ENCODE results near the gene ATPAF2.

ATPAF2 gene

DNA sequence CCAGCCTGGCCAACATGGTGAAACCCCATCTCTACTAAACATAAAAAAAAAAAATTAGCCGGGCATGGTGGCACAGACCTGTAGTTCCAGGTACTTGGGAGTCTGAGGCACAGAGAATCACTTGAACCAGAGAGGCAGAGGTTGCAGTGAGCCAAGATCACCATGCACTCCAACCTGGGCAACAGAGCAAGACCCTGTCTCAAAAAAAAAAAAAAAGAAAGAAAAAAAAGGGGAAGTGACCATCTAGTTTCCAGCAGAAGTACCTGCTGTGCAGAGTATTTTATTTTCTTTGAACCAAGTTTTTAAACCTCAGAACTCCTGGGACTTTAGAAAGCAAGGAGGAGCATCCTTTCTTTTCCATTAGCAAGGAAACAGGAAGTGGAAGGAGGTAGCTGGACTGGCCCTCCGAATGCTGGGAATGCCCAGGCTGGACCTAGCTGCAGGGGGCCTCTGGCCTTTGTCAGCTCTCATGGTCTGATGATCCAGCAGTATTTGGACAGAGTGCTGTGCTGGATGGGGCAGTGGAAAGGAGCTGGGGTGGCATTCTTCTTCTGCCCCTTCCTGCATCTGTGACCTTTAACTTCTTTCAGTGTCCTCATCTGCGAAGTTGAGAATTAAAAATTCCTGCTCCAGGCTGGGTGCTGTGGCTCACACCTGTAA, 6.9 kb upstream of the ATPAF2 start:
- no peak overlapping the region for H3K4me2 ChIP-seq (ENCODE audit: low read length)
- no peak overlapping the region for H2AFZ ChIP-seq (ENCODE audit: low read length)
- peaks cover 34% of the 10 kb centered on the region for H3K36me3 ChIP-seq (ENCODE audit: insufficient read depth, low read length)
- no peaks in the 10 kb centered on the region for H3K79me2 ChIP-seq (ENCODE audit: insufficient read depth, low read length)
- no peak overlapping the region for H3K9ac ChIP-seq (ENCODE audit: low read length)
- no peaks in the 10 kb centered on the region for H3K9me3 ChIP-seq (ENCODE audit: low read length)
- peaks cover 35% of the 10 kb centered on the region for H3K4me1 ChIP-seq (ENCODE audit: insufficient read depth, low read length, severe bottlenecking)
- peak overlapping the region; percentile 23 for H3K27ac ChIP-seq (ENCODE audit: low read depth, low read length, poor library complexity, severe bottlenecking)
- H3K27me3 ChIP-seq (ENCODE audit: insufficient read depth, low read length): no peaks in the 10 kb centered on the region
- H3K4me3 ChIP-seq (ENCODE audit: low read depth, low read length, poor library complexity, severe bottlenecking): no peak overlapping the region
- no peaks in the 10 kb centered on the region for H4K20me1 ChIP-seq (ENCODE audit: insufficient read depth, low read length)
- H3K9me2 ChIP-seq (ENCODE audit: low read depth, low read length): no peaks in the 10 kb centered on the region
- TF ChIP-seq CTCF (IDR thresholded peaks at IDR 0.05; ENCODE audit: low read length): no peak
- no peak for TF ChIP-seq EZH2 (IDR thresholded peaks at IDR 0.05; ENCODE audit: borderline replicate concordance, low read length)
- no peaks in the 10 kb centered on the region for H3F3A ChIP-seq (ENCODE audit: insufficient read depth, low read length)

- Histone ChIP-seq H3K4me3 (ENCODE audit: low read depth, low read length, poor library complexity, severe bottlenecking) (no peak overlapping the region), H3K9me3 (ENCODE audit: low read length) (no peaks in the 10 kb centered on the region), H3K4me1 (ENCODE audit: insufficient read depth, low read length, severe bottlenecking) (peaks cover 44% of the 10 kb centered on the region), H3K27me3 (ENCODE audit: insufficient read depth, low read length) (no peaks in the 10 kb centered on the region), H3K9ac (ENCODE audit: low read length) (no peak overlapping the region), H2AFZ (ENCODE audit: low read length) (no peak overlapping the region), H3F3A (ENCODE audit: insufficient read depth, low read length) (no peaks in the 10 kb centered on the region), H3K4me2 (ENCODE audit: low read length) (no peak overlapping the region), H3K9me2 (ENCODE audit: low read depth, low read length) (no peaks in the 10 kb centered on the region), H3K79me2 (ENCODE audit: insufficient read depth, low read length) (peaks cover 4% of the 10 kb centered on the region; the same call in 1 of the 2 replicates), H3K36me3 (ENCODE audit: insufficient read depth, low read length) (peaks cover 28% of the 10 kb centered on the region), H3K27ac (ENCODE audit: low read depth, low read length, poor library complexity, severe bottlenecking) (no peak overlapping the region), H4K20me1 (ENCODE audit: insufficient read depth, low read length) (no peaks in the 10 kb centered on the region)
- TF ChIP-seq EZH2 (IDR thresholded peaks at IDR 0.05; ENCODE audit: borderline replicate concordance, low read length) (no peak), CTCF (IDR thresholded peaks at IDR 0.05; ENCODE audit: low read length) (no peak)
Observed at GRCh38 chr17:18044609-18045008, 5.6 kb upstream of the ATPAF2 start.

DNA sequence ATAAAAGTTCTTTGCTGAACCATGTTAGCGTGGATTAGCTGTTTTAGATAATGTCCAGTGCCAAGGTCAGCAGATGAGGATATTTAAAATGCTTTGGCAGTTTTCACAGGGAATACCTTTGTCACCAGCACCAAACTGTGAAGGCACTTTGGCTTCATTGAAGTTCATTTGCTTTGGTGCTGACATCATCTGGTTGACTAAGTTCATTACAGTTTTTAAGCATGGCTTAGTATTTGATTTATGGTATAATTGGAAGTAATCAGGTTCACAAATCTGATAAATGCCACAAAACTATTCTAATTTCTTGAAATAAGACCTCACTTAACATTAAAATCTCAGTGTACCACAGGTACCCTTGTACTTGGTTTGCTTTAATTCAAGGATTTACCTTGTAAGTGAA, 4.5 kb upstream of the ATPAF2 start:
- Histone ChIP-seq H3K9me3 (ENCODE audit: low read length) (no peaks in the 10 kb centered on the region), H3K79me2 (ENCODE audit: insufficient read depth, low read length) (peaks cover 4% of the 10 kb centered on the region; the same call in 1 of the 2 replicates), H3K27ac (ENCODE audit: low read depth, low read length, poor library complexity, severe bottlenecking) (peak overlapping the region; percentile 50), H3F3A (ENCODE audit: insufficient read depth, low read length) (no peaks in the 10 kb centered on the region), H3K4me1 (ENCODE audit: insufficient read depth, low read length, severe bottlenecking) (peaks cover 44% of the 10 kb centered on the region), H3K27me3 (ENCODE audit: insufficient read depth, low read length) (no peaks in the 10 kb centered on the region), H3K9me2 (ENCODE audit: low read depth, low read length) (no peaks in the 10 kb centered on the region), H3K4me2 (ENCODE audit: low read length) (no peak overlapping the region), H2AFZ (ENCODE audit: low read length) (no peak overlapping the region), H4K20me1 (ENCODE audit: insufficient read depth, low read length) (no peaks in the 10 kb centered on the region), H3K36me3 (ENCODE audit: insufficient read depth, low read length) (peaks cover 28% of the 10 kb centered on the region), H3K9ac (ENCODE audit: low read length) (no peak overlapping the region), H3K4me3 (ENCODE audit: low read depth, low read length, poor library complexity, severe bottlenecking) (no peak overlapping the region)
- TF ChIP-seq CTCF (IDR thresholded peaks at IDR 0.05; ENCODE audit: low read length) (peak; percentile 37; the same call in 1 of the 2 replicates), EZH2 (IDR thresholded peaks at IDR 0.05; ENCODE audit: borderline replicate concordance, low read length) (no peak)

Data from OCI-LY1 (cell line).